Measurements from ENCODE around the gene SELENOF.

The SELENOF gene

GRCh38 chr1:86913896-86914600 lies at the start of gene SELENOF:
SELENOF (minus strand) TSS chr1:86914126; CDS start chr1:86914111, 15 bp downstream.
- DNase-seq, result peak; percentile 99

- DNase-seq, result no peak
Observed at GRCh38 chr1:86960548-86960947, 46.6 kb upstream of the SELENOF start.

GRCh38 chr1:86957221-86957620 lies 43.3 kb upstream of the SELENOF start:
- no peak for DNase-seq

GRCh38 chr1:86956221-86956620 lies 42.3 kb upstream of the SELENOF start:
- no peak for DNase-seq

- DNase-seq, result no peak
Observed at GRCh38 chr1:86955678-86956077, 41.8 kb upstream of the SELENOF start.

GRCh38 chr1:86953167-86953566 lies 39.2 kb upstream of the SELENOF start:
- DNase-seq, result no peak

GRCh38 chr1:86951430-86951829 lies 37.5 kb upstream of the SELENOF start:
- DNase-seq, result no peak

GRCh38 chr1:86950712-86951419 lies 36.9 kb upstream of the SELENOF start:
- DNase-seq, result no peak

GRCh38 chr1:86948212-86948611 lies 34.3 kb upstream of the SELENOF start:
- no peak for DNase-seq

- DNase-seq, result no peak
Observed at GRCh38 chr1:86942743-86943142, 28.8 kb upstream of the SELENOF start.

- no peak for DNase-seq
Observed at GRCh38 chr1:86942042-86942441, 28.1 kb upstream of the SELENOF start.

GRCh38 chr1:86940599-86940998 lies 26.7 kb upstream of the SELENOF start:
- no peak for DNase-seq

- no peak for DNase-seq
Observed at GRCh38 chr1:86939406-86939805, 25.5 kb upstream of the SELENOF start.

GRCh38 chr1:86938855-86939254 lies 24.9 kb upstream of the SELENOF start:
- DNase-seq, result no peak

GRCh38 chr1:86938450-86938849 lies 24.5 kb upstream of the SELENOF start:
- DNase-seq, result no peak

GRCh38 chr1:86933562-86934377 lies 19.8 kb upstream of the SELENOF start:
- DNase-seq, result no peak

- DNase-seq, result no peak
Observed at GRCh38 chr1:86933051-86933450, 19.1 kb upstream of the SELENOF start.

- DNase-seq, result no peak
Observed at GRCh38 chr1:86928819-86929218, 14.9 kb upstream of the SELENOF start.

- DNase-seq, result no peak
Observed at GRCh38 chr1:86926883-86927282, 13.0 kb upstream of the SELENOF start.

- no peak for DNase-seq
Observed at GRCh38 chr1:86925742-86926141, 11.8 kb upstream of the SELENOF start.

- no peak for DNase-seq
Observed at GRCh38 chr1:86924324-86924960, 10.5 kb upstream of the SELENOF start.

GRCh38 chr1:86922445-86922844 lies 8.5 kb upstream of the SELENOF start:
- DNase-seq, result no peak

GRCh38 chr1:86916752-86917151 lies 2.8 kb upstream of the SELENOF start:
- DNase-seq, result no peak

Measured in stimulated activated CD4-positive, alpha-beta T cell treated with anti-CD3 and anti-CD28 coated beads, Interleukin-4, amount 100 ng/mL, for 4 hours (primary cell).